ENCODE data around the gene NFE2L3.
"Not testable (repeated sequence)": the region's sequence is repeated elsewhere in the genome, so short reads cannot be mapped to it uniquely, and the experiment has no call there.

Gene NFE2L3

DNA sequence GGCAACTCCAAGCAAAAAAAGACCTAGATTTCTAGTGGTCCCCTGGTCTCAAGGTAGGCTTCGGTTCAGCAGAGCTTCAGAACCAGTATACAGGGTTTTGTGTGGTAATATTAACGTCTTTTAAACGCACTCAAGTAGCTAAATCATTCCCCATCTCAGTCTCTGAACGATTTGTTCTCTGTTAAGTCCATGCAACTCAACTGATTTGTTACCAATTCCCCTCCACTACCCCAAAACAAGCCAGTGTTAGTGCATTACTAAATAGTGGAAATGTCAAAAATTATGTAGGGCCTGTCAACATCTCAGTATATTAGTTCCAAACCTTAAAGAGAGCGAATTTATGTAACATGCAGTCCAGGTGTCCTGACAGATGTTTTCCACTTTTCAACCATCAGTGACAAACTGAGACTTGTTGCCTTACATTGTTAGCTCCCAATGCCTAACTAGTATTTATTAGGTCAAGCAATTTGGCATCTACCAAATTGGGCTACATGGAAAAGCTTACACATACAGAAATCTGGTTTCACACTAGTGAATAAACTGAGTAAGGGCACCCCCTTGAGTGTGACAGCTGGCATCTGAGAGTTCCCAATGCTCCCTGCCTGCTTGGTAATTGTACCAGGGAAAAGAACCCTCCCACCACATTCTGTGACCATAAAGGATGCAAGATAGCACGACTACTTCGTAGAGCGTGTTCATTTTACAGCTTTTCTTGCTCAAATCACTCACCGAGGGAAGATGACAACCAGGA, 36.4 kb downstream of the NFE2L3 start:
- DNase-seq = no peak

DNA sequence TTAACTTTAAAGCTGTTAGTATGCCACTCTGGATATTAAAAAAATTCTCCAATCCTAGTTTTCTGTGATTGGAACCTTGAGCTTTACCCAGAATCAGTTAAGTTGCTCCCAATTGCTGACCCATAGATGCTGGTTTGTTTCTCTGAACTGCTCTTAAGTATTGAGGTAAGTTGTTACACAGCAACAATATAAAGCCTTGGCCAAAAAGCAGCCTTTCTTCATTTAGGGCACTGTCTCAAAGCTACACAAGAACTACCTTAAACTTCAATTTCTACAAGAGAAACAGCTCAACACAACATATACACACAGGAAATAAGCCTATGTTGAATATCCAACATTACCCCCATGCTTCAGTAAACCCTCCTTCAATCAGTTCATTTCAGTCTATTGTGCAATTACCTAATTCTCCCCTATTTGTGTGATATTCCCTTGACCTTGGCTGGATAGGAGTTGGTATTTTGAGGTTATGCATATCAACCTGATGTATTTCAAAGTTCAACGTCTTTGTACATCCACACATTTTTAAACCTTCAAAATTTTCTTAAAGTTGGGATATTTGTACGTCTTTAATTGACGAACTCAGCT, 37.1 kb downstream of the NFE2L3 start:
- no peak for DNase-seq

DNA sequence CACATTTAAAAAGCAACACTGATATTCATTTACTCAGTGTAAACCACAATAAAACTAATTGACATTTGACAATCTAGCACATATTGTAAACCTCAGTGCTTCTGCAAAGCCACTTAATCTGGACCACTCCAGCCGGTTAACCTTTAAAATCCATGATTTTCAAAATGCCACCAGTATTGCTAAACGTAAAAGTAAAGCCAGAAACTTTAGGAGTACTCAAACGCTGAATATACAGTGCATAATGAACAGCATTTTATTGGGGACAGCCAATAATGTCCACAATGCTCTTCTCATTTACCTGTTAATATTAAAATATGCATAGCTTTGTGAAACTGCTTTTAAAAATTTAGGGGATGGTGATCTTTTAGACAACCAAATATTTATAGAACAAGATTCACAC, 37.7 kb downstream of the NFE2L3 start:
- no peak for DNase-seq

DNA sequence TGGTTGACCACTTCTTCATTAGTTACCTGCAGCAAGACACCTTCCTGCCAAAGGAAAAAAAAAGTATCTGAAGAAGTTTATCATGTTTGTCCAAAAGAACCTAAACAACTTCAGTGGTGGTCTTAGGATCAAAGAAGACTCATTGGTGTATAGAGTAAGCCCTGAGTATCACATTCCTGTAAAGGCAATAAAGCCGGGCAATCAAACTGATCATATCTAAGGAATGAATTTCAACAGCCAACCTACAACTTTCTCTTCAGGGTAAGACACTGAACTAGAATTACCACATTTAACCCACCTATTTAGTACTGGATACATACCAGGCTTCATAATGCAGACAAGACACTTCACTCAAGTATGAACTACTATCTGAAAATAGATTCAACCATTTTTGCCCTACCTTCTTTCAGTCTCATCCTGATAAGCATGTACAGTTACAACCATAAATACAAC, 38.4 kb downstream of the NFE2L3 start:
- DNase-seq = no peak

GRCh38 chr7:26191233-26191973, 39.4 kb downstream of the NFE2L3 start:
- DNase-seq = no peak

DNA sequence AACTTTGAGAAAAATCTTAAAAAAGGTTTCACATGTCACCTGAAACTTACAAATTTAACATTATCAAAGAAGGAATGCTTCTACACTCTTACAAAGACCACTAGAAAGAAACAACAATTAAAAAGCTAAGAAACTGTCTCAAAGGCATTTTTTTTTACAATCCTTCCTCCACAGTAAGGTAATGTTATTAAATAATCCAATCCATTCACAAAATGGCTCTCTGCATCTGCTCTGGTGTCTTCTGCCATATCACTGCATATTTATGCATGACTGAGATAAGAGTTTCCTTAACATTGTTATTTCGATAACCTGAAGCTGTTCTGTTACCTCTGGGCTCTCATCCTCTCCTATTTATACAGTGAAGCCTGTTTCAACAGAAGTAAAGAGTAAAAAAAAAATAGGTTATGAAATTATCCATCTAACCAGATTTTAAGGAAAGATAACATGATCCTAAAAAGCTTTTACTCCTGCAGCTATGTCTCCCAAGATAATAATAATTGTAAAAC, 40.0 kb downstream of the NFE2L3 start:
- DNase-seq = no peak

DNA sequence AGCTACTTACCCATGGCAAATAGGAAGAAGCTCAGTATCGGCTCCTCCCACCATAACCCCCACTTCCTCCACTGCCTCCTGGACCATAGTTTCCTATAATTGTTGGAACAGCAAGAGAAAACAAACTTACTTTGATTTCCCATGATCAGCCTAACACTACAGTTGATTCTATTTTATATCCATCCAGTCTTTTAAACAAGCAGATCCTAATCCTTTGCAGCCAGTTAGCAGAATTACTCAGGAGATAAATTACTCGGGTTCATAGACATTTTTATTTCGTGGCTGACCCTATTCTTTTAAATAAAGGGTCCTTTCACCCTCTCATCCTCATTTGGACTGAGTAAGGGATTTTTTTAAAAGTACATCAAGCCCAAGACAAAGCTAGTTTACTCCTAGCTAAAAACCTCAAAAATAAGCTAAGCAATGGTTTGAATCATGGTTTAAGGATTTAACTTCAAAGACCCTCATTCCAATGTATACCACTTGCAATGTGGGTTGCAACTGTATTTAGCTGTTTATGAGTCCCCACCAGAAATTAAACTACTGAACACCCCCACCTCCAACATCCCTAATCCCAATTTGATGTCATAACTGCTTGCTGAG, 40.6 kb downstream of the NFE2L3 start:
- DNase-seq = no peak

DNA sequence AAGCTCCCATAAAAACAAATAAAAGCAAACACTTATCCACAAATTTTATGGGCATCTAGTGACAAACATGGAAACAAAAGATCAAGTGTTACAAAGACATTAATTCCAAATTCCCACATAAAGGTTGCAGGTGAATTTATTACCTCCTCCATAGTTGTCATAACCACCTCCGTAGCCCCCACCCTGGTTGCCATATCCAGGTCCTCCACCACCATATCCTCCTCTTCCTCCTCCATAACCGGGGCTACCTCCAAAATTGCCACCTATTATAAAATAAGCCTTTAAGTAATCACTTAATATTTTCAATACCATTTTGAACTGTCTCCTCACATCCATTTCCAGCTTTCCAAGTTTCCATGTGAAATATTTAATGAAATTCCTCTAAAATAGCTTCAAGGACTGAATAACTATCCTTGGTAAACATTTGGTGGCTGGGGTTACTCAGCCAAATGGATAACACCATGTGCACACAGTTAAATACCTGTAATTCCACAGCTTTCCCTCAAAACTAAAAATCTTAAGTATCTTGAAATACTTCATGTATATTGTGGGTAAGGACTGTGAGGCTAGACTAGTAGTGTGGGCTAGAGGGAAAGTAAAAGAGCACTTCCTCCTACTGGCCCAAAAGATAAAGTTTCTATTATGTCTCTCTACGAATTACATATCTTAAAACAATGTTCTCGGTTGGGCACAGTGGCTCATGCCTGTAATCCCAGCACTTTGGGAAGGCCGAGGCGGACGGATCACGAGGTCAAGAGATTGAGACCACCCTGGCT, 41.6 kb downstream of the NFE2L3 start:
- no peak for DNase-seq

DNA sequence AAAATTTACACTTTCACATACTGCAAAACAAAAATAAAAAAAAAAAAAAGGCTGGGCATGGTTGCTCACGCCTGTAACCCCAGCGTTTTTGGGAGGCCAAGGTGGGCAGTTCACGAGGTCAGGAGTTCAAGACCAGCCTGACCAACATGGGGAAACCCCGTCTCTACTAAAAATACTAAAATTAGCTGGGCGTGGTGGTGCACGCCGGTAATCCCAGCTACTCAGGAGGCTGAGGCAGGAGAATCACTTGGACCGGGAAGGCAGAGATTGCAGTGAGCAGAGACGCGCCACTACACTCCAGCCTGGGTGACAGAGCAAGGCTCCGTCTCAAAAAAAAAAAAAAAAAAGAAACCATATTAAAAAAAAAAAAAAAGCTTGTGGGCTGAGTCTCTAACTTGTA, 42.8 kb downstream of the NFE2L3 start:
- not testable (repeated sequence) for DNase-seq

DNA sequence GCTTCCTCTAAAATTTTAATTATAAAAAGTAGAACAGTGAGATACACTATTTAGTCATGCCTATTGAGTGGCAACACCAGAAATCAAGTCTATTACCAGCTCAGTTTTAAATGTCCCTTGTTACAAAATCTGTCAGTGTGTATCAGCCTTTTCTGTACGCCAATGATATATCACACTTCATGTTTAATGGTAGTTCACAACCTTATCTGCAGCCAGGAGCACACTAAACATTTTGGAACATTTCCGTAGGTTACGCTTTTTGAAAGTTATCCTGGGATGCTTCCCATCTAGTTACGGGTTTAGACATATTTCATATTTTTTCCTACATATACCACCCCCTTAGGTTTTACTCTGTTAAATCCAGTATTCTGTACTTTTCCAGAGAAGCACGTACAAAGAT, 43.2 kb downstream of the NFE2L3 start:
- no peak for DNase-seq

GRCh38 chr7:26195867-26196657, 44.1 kb downstream of the NFE2L3 start:
- no peak for DNase-seq

- no peak for DNase-seq
Observed at GRCh38 chr7:26197153-26198115, 45.4 kb downstream of the NFE2L3 start.

- DNase-seq = no peak
Observed at GRCh38 chr7:26198133-26198780, 46.3 kb downstream of the NFE2L3 start.

GRCh38 chr7:26198781-26199169, 46.8 kb downstream of the NFE2L3 start:
- no peak for DNase-seq

- DNase-seq = peak; percentile 33
Observed at GRCh38 chr7:26199301-26200037, 47.5 kb downstream of the NFE2L3 start.

DNA sequence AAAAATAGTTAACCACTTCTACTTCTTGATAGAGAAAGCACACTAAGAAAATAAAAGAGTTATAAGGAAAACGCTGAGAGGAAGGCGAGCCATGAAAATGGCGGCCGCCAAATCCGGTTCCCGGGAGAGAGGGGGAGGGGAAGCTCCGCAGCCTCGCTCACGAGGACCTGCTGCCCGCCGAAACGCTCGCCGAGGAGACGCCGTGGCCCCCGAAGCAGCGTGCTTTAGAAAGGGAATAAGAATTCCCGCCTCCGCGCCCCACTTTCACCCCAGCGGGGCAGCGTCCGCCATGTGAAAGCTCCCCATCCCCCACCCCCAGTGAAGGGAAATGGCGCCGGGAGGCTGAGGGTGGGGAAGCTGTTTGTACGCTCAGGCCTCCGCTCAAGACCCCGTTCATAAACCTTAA, 48.0 kb downstream of the NFE2L3 start:
- peak; percentile 34 for DNase-seq

- peak; percentile 92 for DNase-seq
Observed at GRCh38 chr7:26200444-26201246, 48.6 kb downstream of the NFE2L3 start, which contains the start of gene HNRNPA2B1. TSS of gene HNRNPA2B1 (minus strand) at chr7:26200746. CDS start at chr7:26200577, 169 bp downstream.

Measured in HCEC 1CT (cell line).